Measurements from ENCODE around the gene ADAM23.
"Not testable (repeated sequence)": the region's sequence is repeated elsewhere in the genome, so short reads cannot be mapped to it uniquely, and the experiment has no call there.

The ADAM23 gene, protein sequence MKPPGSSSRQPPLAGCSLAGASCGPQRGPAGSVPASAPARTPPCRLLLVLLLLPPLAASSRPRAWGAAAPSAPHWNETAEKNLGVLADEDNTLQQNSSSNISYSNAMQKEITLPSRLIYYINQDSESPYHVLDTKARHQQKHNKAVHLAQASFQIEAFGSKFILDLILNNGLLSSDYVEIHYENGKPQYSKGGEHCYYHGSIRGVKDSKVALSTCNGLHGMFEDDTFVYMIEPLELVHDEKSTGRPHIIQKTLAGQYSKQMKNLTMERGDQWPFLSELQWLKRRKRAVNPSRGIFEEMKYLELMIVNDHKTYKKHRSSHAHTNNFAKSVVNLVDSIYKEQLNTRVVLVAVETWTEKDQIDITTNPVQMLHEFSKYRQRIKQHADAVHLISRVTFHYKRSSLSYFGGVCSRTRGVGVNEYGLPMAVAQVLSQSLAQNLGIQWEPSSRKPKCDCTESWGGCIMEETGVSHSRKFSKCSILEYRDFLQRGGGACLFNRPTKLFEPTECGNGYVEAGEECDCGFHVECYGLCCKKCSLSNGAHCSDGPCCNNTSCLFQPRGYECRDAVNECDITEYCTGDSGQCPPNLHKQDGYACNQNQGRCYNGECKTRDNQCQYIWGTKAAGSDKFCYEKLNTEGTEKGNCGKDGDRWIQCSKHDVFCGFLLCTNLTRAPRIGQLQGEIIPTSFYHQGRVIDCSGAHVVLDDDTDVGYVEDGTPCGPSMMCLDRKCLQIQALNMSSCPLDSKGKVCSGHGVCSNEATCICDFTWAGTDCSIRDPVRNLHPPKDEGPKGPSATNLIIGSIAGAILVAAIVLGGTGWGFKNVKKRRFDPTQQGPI

GRCh38 chr2:206442833-206443734, at the start of gene ADAM23:
TSS of gene ADAM23 (plus strand) at chr2:206443532. CDS start at chr2:206443867, 335 bp downstream.
- no peak for DNase-seq (ENCODE audit: low read depth)

GRCh38 chr2:206396211-206396610, 47.1 kb upstream of the ADAM23 start:
- DNase-seq (ENCODE audit: low read depth), result no peak

GRCh38 chr2:206402956-206403569, 40.3 kb upstream of the ADAM23 start:
- not testable (repeated sequence) for DNase-seq (ENCODE audit: low read depth)

DNA sequence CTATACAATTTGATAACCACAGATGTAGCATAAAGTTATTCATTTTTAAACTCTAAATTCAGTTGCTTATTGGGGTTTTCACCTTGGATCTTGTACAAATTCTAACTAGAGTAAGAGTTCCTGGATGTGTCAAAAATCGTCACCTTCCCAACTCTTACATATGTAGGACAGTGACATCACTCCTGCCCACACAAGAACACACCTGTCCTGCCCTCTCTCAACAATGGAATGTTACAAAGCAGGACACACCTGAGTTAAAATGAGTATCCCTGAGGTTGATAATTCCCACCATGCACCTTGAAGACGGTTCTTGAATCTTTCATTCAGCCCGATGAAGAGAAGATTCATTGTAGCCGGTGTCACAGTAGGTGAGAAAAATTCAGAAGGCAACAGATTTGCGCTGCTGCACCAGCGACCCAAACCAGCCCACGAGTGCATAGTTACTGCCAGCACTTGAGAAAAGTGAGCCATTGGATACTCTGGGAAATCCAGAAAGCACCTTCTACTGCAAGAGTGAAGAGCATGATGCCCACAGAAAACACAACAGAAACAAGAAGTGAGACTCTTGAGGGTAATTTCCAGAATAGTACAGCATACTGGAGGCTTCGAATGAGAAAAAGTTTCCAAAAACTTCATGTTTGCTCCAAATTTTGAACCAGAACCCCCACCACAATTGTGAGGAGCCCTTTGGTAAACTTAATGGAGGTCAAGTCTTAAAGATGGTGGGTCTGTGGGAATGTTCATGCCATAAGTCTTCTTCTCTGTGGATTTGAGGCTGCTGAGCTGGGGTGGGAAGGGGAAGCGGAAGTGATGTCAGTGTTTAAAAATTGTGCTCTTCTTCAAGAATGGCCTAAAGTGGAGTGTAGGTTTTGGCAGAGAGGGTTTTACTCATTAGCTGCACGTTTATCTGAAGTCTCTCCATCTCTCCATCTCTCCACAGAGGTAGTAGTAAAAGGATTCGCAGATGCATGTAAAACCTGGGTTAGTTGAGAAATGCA, 34.7 kb upstream of the ADAM23 start:
- DNase-seq (ENCODE audit: low read depth), result no peak

DNA sequence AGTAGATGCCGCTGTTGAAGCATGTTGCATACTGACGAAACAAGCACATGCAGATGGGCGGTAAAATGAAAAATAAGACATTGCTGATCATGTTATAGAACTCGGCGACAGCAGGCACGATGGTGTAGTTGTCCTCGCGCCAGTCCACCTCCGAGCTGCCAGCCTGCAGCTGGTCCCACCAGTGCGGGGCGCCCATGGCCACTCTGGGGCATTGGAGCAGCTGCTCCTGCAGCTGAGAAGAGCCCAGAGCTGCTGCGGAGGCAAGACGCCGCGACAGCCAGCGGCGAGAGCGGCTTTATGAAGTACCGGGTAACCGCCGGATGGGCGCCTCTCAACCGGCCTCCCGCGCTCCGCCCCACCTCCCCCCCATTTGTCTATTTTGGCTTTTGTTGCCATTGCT, 32.6 kb upstream of the ADAM23 start:
- no peak for DNase-seq (ENCODE audit: low read depth)

GRCh38 chr2:206415618-206416243, 27.6 kb upstream of the ADAM23 start:
- DNase-seq (ENCODE audit: low read depth), result no peak

GRCh38 chr2:206418968-206419367, 24.4 kb upstream of the ADAM23 start:
- no peak for DNase-seq (ENCODE audit: low read depth)

DNA sequence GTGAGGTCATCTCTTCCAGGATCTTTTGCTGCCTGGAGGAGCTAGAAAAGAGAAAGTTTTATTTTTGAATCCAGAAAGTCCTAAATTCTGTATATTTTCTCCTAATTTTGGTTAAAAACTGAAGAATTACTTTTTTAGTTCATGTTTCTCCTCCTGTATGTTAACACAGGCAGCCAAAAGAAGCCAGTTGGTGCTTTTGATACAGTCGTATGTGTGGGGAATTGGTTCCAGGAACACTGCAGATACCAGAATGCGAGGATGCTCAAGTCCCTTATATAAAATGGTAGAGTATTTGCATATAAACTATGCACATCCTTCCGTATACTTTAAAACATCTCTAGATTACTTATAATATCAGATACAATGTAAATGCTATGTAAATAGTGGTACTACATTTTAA, 22.6 kb upstream of the ADAM23 start:
- DNase-seq (ENCODE audit: low read depth), result no peak

DNA sequence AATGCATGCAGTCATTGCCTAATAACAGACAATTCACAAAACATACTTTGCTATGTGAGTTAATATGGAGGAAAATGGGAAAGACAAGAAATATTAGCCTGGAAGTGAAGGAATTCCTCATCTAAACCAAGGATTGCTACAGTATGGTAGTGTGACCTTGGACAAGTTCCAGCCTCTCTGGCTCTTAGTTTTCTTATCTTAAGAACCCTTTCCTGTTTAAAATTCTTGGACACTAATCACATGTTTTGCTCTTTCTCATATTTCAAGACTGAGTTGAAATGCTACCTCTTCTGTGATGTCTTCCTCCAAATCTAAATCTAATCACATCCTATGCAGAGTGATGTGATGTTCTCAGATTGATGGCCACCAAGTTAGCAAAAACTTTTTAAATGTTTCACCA, 20.8 kb upstream of the ADAM23 start:
- DNase-seq (ENCODE audit: low read depth), result no peak

- DNase-seq (ENCODE audit: low read depth), result no peak
Measured at GRCh38 chr2:206423147-206423546, 20.2 kb upstream of the ADAM23 start.

DNA sequence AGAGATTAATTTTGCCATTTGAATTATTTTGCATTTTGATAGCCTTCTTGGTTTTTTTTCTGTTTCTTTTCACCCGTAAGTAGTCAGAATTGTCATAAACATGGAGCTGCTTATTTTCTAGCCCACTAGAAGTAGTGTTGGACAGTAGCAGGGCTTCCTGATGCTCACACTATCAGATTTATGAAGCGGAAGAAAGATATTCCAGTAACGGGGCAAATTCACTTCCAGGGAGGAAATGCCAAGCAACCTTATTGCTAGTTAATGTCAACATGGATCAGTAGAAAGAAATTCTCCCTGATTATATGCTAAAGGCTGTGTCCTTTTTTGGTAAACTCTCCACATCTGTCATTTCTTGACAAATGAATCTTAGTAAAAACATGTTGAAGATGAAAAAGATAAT, 19.2 kb upstream of the ADAM23 start:
- no peak for DNase-seq (ENCODE audit: low read depth)

- no peak for DNase-seq (ENCODE audit: low read depth)
Measured at GRCh38 chr2:206428783-206429182, 14.5 kb upstream of the ADAM23 start.

DNA sequence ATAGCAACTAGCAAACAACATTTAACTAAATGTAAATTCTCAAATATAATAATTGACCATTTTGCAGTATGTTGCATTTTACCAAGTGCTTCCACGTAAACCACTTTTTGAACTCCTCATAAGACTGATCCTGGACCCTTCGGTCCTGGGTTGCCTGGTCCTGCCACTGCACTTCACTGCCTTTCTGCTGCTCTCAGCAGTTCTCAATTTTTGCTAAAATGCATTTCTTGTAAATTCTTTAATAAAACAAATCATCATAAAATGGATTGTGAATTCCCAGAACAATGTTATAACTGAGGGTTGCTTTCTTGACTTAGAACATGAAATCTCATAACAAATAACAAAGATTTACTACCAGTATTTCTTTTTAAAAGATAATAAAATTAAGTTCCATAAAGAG, 12.9 kb upstream of the ADAM23 start:
- DNase-seq (ENCODE audit: low read depth), result no peak

- no peak for DNase-seq (ENCODE audit: low read depth)
Measured at GRCh38 chr2:206431439-206431838, 11.9 kb upstream of the ADAM23 start.

DNA sequence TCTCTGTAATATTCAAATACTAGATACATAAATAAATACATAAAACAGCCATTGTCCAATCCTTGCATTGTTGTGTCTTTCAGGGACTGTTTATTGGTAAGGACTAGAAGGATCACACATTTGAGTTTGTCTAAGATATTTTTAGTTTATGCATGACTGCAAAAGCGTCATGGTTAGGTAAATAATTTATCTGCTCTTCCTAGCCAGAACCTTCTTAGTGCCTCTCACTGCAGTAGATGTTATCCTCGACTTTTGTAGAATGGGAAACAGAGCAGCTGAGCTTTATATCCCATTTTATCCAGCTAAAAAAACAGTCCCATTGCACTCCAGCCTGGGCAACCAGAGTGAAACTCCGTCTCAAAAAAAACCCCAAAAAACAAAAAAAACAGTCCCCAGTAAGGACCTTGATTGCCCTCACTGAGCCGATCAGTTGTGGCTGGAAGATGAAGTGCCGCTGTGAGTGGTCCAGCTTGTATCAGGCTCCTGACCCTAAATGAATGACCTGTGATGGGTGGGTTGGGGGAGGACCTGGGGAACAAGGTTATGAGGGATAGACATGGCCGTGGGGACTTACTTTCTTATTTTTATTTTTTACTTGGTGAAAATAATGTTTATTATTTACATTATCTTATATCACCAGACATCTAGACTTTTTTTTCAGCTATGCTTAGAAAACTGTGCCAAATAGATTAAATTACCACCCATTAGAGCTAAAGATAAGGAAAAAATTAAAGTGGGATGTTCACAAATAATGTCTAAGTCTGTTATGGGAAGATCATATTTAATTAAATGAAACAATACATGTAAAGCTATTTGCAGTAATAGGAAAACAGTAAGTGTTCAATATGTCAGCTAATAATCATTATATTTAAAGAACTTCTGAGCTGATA, 10.9 kb upstream of the ADAM23 start:
- DNase-seq (ENCODE audit: low read depth), result no peak

GRCh38 chr2:206433190-206433589, 10.1 kb upstream of the ADAM23 start:
- no peak for DNase-seq (ENCODE audit: low read depth)

DNA sequence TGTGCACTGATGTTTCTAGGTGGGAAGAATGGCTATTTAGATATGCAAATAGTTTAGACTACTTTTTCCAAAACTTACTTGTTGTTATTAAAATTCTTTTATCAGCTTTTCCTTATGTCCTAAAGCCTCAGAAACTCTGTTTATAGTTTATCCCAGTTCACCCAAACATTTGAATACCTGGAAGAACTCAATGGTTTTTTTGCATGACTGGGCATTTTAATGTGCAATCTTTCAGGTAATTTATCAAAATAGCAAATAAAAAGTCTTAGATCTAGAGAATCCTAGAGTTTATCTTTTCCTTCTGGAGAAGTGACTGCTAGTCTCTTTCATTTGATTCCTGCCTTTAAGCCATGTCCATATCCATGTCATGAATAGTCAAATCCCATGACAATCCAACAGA, 9.6 kb upstream of the ADAM23 start:
- DNase-seq (ENCODE audit: low read depth), result no peak

DNA sequence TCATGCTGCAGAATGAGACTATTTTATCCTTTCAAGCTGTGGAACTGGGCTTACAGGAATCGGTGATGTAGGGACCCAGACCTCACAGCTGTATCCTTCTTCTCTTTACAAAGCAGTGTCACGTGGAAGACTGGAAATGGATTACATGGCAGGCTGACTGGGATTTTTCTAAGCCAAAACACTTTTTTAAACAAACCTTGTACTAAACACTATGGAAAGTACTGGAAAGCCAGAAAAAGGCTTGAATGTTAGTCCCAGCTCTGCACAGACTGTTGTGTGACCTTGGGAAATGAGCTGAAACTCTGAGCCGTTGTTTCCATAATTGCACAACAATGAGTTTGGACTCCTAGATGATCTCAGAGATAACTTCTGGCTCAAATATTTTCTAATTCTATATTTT, 7.6 kb upstream of the ADAM23 start:
- DNase-seq (ENCODE audit: low read depth), result no peak

DNA sequence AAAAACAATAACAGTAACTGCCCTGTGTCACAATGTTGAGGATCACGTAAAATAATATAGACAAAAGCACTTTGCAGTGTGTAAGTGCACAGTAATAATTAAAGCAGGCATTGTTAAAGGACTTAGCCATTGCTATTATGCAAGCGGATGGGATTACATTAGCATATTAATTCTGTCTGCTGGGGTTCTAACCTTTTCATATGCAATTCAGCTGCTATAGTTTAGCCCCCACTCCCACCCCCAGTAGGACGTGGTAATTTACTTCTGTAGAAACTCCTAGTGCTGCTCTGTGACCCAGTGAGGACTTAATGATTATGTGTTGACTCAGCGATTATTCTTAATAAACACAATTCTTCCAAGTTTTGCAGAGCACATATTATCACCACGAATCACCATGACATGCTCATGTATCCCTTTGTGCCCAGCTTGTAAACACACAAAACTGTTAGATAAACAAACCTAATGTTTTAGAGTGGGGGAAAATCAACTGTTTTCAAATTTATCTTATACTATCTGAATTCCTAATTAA, 5.1 kb upstream of the ADAM23 start:
- DNase-seq (ENCODE audit: low read depth), result no peak
